ENCODE data around the gene ITFG1. TPM values are rescaled to one million over a fixed set of nuclear protein-coding genes. Genes with fewer than 3 reads are reported as not detected.
A peak's percentile ranks its signal among the peaks of the same experiment; 100 is the strongest.
"Not testable (repeated sequence)": the region's sequence is repeated elsewhere in the genome, so short reads cannot be mapped to it uniquely, and the experiment has no call there.

ITFG1 gene
- total RNA-seq, 1 donor from 2014 or later = 50.0 TPM

DNA sequence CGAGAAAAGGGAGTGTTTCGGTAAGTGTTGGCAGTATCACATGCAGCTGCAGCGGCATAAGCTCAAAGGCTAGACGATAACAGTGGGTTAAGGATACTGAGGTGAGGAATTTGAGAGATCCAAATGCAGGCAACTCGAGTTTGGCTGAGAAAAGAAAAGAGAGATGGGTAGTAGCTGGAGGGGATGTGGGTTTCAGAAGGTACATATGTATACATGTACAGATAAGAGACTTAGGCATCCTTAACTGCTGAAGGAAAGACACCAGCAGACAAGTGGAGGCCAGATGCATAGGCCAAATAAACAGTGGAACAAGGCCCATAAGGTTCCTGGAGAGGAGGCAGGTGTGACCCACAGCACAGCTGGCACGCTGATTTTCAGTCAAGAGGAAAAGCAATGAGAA lies 230.6 kb downstream of the ITFG1 start:
- no peak for DNase-seq

- peak; percentile 15 for DNase-seq
These were observed 231.5 kb downstream of the ITFG1 start for GRCh38 chr16:47229053-47230050.

- no peak for DNase-seq
These were observed 232.6 kb downstream of the ITFG1 start for GRCh38 chr16:47228241-47228640.

- peak; percentile 3 for DNase-seq
These were observed 247.0 kb downstream of the ITFG1 start for GRCh38 chr16:47213761-47214440.

GRCh38 chr16:47211218-47211617 lies 249.6 kb downstream of the ITFG1 start:
- no peak for DNase-seq

DNA sequence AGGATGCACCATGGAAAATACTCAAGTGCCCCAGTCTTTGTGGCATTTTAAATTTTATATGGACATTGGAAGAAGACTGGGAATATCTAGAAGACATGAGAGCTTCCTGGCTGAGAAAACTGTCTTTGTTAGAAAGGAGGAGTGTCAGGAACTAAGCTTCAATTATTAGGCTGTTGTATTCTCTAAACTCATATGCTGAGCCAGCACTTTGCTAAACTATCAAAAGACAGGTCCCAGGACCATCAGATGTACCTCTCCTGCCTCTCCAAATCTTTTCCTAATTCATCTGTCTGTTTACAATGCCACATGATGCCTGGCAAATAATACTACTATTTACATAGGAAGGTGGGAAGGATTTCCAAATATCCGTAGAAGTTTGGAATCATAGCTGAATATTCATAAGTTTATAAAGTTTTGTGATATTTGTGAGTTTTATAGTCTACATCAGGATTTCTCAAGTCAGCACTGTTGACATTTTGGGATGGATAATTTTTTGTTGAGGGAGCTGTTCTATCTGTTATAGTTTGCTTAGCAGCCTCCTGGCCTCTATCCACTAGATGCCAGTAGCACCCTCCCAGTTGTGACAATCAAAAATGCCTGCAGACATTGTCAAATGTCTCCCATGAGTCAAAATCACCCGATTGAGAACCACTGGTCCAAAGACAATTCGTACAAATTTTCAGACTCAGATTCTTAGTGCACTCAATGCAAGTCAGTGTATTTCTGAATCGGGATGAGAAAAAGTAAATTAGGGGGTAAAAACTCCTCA lies 255.9 kb downstream of the ITFG1 start:
- DNase-seq = peak; percentile 4

- not testable (repeated sequence) for DNase-seq
These were observed 257.4 kb downstream of the ITFG1 start for GRCh38 chr16:47203433-47203832.

- no peak for DNase-seq
These were observed 262.7 kb downstream of the ITFG1 start for GRCh38 chr16:47198180-47198575.

DNA sequence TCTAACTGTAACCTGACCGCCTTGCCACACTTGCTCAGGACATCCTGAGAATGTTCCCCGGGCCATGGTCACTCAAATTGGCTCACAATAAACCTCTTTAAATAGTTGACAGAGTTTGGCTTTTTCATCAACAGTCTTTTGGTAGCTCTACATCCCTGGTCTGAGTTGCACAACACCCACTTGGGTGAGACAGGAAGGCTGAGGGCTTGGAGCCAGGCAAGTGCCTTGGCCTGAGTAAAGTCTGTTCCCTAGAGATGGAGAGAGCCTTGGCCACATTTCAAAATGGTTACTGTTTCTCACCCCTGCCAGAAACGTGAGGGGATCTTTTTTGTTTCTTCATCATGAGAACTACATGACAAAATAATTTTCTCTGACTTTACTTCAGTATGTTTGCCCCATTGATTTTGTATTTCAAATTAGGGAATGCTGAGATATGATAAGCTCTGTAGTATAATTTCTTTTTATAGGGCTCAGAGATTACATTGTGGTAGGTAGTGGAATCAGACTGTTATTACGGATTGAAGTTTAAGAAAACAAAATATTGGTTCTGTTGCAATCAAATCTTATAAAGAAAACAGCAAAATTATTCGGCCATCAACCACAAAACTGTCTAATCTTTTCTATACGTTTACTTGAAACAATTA lies 263.2 kb downstream of the ITFG1 start:
- no peak for DNase-seq

GRCh38 chr16:47196457-47196856 lies 264.4 kb downstream of the ITFG1 start:
- no peak for DNase-seq

- no peak for DNase-seq
These were observed 278.5 kb downstream of the ITFG1 start for GRCh38 chr16:47182318-47182717.

GRCh38 chr16:47181066-47181465 lies 279.8 kb downstream of the ITFG1 start:
- DNase-seq = not testable (repeated sequence)

DNA sequence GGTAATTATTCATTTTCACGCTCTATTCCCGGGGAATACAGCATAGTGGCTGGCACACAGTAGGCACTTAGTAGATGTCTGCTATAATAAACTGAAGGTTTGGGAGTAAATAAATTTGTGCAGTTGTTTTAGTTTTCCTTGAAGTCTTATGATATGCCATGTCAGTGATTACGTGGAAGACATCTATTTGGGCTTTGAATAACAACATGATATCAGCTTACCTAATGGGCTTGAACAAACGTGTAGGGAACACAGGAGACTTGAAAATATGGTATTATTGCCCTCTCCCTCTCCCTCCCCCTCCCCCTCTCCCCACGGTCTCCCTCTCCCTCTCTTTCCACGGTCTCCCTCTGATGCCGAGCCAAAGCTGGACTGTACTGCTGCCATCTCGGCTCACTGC lies 280.8 kb downstream of the ITFG1 start:
- no peak for DNase-seq

DNA sequence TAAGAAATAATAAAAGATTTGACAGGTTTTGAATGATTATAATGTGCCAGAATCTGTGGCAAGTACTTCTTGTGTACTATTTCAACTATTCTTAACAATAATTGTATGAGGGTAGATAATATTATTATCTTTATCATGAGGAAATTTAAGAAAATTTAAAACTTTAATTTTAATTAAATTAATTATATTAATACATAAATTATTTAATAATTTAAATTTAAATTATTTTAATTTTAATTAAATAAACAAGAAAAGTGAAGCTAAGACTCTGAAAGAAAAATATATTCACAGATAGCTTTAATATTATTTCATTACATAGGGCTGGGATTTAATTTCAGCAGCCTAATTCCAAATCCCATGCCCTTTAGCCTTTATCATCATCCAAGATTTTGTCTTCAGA lies 285.7 kb downstream of the ITFG1 start:
- no peak for DNase-seq

GRCh38 chr16:47162670-47163420 lies 298.0 kb downstream of the ITFG1 start:
- DNase-seq = no peak

GRCh38 chr16:47161464-47161863 lies 299.4 kb downstream of the ITFG1 start:
- no peak for DNase-seq

DNA sequence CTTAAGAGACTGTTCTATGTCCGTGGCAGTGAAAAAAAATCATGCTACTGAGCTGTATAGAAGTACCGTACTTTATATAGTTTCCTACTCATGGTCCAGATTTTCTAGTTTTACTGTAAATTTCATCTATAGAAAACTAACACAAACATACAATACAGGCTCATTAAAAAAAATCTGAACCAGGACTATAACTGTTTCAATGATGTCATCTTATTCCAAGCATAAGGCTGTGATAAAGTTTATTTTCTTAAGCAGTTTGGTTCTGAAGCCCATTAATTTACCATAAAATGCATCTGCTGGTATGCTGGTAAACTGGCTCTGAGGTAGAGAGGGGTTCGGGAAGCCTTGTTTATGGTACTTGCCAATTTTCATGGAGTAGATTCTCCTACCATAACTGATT lies 300.4 kb downstream of the ITFG1 start:
- DNase-seq = no peak

DNA sequence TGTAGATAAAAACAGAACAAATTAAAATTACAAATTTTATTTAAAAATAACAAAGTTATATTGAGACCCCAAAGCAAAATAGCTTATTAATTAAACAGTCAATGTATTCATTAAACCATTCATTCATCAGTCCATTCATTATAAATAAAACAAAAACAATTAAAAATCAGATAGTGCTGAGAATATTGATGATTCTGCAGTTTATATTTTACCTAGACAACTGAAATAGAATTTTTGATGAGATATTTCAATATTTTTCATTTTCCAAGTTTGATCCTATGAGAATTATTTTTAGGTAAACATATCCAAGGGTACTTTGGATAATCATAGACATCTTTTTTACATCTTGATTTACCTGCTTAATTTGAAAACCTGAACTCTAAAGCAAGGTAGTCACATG lies 301.9 kb downstream of the ITFG1 start:
- DNase-seq = no peak

DNA sequence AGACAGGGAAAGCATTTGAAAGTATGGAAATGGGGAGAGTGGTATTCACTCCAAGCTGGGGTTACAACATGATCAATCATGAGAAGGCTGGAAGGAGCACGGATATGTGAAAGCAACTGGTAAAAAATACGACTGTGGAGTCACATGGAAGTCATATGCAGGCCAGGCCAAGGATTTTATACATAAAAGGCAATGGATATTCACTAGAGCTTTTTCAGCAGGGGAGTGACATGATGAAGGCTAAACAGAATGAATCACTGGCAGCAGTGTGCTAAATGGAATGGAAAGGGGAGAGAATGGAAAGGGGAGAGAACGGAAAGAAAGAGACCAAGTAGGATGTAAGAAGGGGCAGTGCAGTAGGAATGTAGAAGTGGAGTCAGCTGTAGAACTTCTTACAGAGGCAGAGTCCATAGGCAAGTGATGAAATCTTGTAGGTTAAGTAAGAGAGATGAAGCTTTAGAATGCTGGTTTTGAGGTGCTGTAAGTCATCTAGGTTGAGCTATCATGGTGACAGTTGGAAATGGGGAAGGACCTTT lies 304.1 kb downstream of the ITFG1 start:
- DNase-seq = no peak

DNA sequence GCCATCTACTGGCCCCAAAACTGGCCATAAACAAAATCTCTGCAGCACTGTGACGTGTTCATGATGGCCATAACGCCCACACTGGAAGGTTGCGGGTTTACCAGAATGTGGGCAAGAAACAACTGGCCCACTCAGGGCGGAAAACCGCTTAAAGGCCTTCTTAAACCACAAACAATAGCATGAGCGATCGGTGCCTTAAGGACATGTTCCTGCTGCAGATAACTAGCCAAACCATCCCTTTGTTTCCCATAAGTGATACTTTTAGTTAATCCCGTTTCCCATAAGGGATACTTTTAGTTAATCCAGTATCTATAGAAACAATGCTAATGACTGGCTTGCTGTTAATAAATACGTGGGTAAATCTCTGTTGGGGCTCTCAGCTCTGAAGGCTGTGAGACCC lies 308.4 kb downstream of the ITFG1 start:
- not testable (repeated sequence) for DNase-seq

DNA sequence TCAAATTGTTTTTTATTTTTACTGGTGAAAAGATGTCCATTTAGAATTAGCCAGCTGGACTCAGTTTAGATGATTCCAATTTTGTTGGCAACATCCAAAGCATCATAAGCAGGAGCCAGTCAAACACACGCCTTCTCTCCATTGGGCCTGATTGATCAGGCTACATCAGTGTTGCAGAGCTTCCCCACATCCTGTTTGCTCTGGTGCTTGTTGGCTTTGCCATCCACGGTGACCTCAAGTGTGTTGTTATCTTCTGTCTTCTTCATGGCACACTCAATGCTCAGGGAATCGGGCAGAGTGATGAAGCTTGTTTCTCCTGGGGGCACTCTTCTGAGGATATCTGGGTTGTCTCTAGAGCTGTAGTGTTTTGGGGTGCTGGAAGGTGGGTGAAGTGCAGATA lies 310.8 kb downstream of the ITFG1 start:
- no peak for DNase-seq

GRCh38 chr16:47144559-47144877 lies 316.3 kb downstream of the ITFG1 start:
- DNase-seq = no peak
